Endometrial microvascular endothelial cells (primary cell): ENCODE results near the gene TSPAN18. TPM values are rescaled to one million over a fixed set of nuclear protein-coding genes. Genes with fewer than 3 reads are reported as not detected.

ENCODE experiments used
- in situ Hi-C: cut with HindIII; loops from 2 replicates; pipeline ENCODE4 v1.10.0; 2017; ENCODE audit warnings: low sequenced_read_pairs, low pct_unique_long_range_greater_than_20kb; ENCODE audit errors: inconsistent ontology term
- total RNA-seq: library from RNA; depleted of rRNA; stranded (reverse); fragments of >200 nt; gene quantifications from one replicate; pipeline ENCODE4 v1.2.3, GENCODE V29; 2015; ENCODE audit errors: inconsistent ontology term

Gene TSPAN18
- total RNA-seq, 1 donor from 2014 or later: 21.4 TPM

DNA sequence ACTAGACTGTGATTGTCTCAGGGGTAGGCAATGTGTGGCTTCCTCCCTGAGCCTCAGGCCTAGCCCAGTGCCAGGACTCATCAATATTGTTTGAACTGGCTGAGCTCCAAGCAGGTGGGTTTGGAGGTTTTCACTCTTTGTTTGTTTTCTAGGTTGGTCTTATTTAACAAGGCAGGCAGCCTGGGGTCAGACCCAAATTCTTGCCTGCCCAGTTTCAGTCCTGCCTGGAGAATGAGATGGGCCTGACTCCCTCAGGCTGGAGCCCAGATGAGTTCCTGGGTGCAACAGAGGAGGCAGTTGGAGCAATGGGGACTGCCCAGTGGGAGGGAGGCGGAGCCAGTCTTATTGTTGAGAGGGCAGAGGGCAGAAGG, 252.2 kb downstream of the TSPAN18 start:
- in situ Hi-C loops: no loop called here

DNA sequence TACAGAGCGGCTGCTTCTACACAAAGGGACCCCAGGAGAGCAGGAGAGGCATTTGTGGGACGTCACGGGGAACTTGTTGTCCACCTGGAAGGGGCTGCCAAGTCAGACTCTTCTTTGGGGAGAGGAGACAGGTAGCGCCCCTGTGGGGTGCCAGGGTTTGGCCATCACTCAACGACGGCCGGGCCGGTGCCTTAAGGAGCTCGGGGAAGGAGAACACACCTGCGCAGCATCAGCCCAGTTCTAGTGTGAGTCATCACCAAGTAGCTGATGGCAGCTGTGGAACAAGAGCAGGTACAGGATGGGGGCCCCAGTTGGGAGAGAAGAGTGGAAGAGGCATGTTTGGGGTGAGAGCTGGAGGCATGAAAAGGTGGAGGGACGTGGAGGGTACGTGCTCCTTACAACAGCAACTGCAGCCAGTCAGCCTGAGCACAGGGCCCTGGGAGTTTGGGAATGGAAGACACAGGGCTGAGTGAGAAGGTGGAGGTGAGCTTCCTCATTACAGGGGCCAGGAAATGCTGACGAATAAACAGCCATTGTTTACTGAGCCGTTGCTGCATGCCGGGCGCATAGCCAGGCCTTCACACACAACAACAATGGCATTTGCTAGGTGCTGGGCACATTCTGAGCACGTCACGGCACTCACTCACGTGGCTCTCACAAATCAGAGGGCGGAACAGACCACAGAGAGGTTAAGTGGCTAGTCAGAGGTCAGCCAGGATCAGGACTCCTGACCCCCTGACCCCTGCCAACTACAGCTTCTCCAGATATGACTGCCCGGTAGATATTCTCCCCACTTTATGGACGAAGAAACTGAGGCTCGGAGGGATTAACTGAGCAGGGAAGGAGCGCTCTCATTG, 253.0 kb downstream of the TSPAN18 start:
- in situ Hi-C loops: no loop called here

DNA sequence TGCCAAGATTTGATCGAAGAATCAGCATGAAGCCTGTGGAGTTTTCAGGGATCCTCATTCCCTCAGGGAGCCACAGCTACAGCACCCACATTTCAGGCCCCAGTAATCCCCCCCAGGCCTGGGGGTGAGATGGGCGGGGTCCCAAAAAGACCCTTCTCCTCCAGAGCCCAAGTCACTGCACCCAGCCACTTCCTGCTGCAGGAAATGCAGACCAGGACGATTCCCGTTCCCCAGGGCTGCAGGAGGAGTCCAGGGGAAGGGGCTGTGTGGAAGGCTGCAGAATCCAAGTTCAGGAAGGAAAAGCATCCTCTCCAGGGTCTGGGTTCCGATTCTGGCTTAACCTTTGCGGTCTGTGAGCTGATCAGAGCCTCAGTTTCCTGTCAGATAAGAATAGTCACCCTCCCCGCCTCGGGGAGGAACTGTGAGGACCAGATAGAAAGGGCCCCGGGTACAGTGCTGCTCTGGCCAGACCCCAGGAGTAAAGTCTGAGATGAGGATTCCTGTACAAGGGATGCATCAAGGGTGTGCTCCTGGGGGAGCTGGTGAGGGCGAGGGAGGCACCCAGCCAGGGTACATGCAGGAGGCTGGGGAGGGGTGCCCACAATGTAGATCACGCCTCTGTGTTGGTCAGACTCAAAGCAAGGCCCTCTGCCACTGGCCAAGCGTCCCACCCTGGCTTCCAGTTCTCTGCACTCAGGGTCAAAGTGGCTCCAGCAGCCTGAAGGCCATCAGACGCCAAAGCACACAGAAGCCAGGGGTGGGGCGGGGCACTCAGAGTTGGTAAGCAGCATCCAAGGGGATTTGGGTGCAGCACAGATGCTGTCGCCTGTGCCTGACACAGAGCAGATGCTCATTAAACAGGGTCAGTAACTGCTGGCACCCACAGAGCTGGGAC, 254.0 kb downstream of the TSPAN18 start:
- in situ Hi-C loops: no loop called here

Other genes starting within 250 kb of the TSPAN18 start
- gene CD82, start 161.3 kb upstream of the TSPAN18 start, total RNA-seq: 19.0 TPM
- gene TP53I11, start 223.9 kb downstream of the TSPAN18 start, total RNA-seq: 22.1 TPM